ENCODE measurements around the gene TM7SF3. TPM values are rescaled to one million over a fixed set of nuclear protein-coding genes. Genes with fewer than 3 reads are reported as not detected.

The TM7SF3 gene
- polyA plus RNA-seq, 1 experiment = 75.2 TPM

- no peak for DNase-seq (ENCODE audit: low read depth)
- Histone ChIP-seq H3K4me3 (ENCODE audit: low read depth, low read length) (no peak overlapping the region), H3K36me3 (ENCODE audit: control insufficient read depth, insufficient read depth, low read length) (no peaks in the 10 kb centered on the region), H3K27me3 (ENCODE audit: control insufficient read depth, insufficient read depth, low read length) (no peaks in the 10 kb centered on the region)
- ChIA-PET POLR2A (no interaction called here), CTCF (no interaction called here)
- no peak for TF ChIP-seq CTCF (IDR thresholded peaks at IDR 0.05; ENCODE audit: insufficient read depth, low read depth, low read length)
Observed at GRCh38 chr12:26948309-26948708, 65.9 kb downstream of the TM7SF3 start.

GRCh38 chr12:26941215-26941594, 73.0 kb downstream of the TM7SF3 start:
- TF ChIP-seq CTCF (IDR thresholded peaks at IDR 0.05; ENCODE audit: insufficient read depth, low read depth, low read length) = no peak
- H3K4me3 ChIP-seq (ENCODE audit: low read depth, low read length) = no peak overlapping the region
- ChIA-PET CTCF (interaction anchor here (0.9 kb wide), 1 partner anchor 16 kb away, joined by 3 read pairs; no protein-coding TSS in a partner anchor), POLR2A (no interaction called here)
- no peak for DNase-seq (ENCODE audit: low read depth)
- no peaks in the 10 kb centered on the region for H3K27me3 ChIP-seq (ENCODE audit: control insufficient read depth, insufficient read depth, low read length)
- no peaks in the 10 kb centered on the region for H3K36me3 ChIP-seq (ENCODE audit: control insufficient read depth, insufficient read depth, low read length)

- no peak for TF ChIP-seq CTCF (IDR thresholded peaks at IDR 0.05; ENCODE audit: insufficient read depth, low read depth, low read length)
- H3K27me3 ChIP-seq (ENCODE audit: control insufficient read depth, insufficient read depth, low read length) = no peaks in the 10 kb centered on the region
- ChIA-PET CTCF (interaction anchor here (0.9 kb wide), 1 partner anchor 17 kb away, joined by 3 read pairs; no protein-coding TSS in a partner anchor), POLR2A (no interaction called here)
- H3K4me3 ChIP-seq (ENCODE audit: low read depth, low read length) = no peak overlapping the region
- H3K36me3 ChIP-seq (ENCODE audit: control insufficient read depth, insufficient read depth, low read length) = no peaks in the 10 kb centered on the region
- no peak for DNase-seq (ENCODE audit: low read depth)
Observed at GRCh38 chr12:26940516-26941214, 73.5 kb downstream of the TM7SF3 start.

- TF ChIP-seq CTCF (IDR thresholded peaks at IDR 0.05; ENCODE audit: insufficient read depth, low read depth, low read length) = no peak
- H3K36me3 ChIP-seq (ENCODE audit: control insufficient read depth, insufficient read depth, low read length) = no peaks in the 10 kb centered on the region
- no peaks in the 10 kb centered on the region for H3K27me3 ChIP-seq (ENCODE audit: control insufficient read depth, insufficient read depth, low read length)
- H3K4me3 ChIP-seq (ENCODE audit: low read depth, low read length) = peak overlapping the region; percentile 88
- POLR2A ChIA-PET = no interaction called here
- CTCF ChIA-PET = no interaction called here
- no peak for DNase-seq (ENCODE audit: low read depth)
Observed at GRCh38 chr12:26939953-26940352, 74.2 kb downstream of the TM7SF3 start.

GRCh38 chr12:26939192-26939832, 74.9 kb downstream of the TM7SF3 start:
- Histone ChIP-seq H3K27me3 (ENCODE audit: control insufficient read depth, insufficient read depth, low read length) (no peaks in the 10 kb centered on the region), H3K4me3 (ENCODE audit: low read depth, low read length) (peak overlapping the region; percentile 88), H3K36me3 (ENCODE audit: control insufficient read depth, insufficient read depth, low read length) (no peaks in the 10 kb centered on the region)
- no peak for TF ChIP-seq CTCF (IDR thresholded peaks at IDR 0.05; ENCODE audit: insufficient read depth, low read depth, low read length)
- ChIA-PET CTCF (interaction anchor here (1.0 kb wide), 1 partner anchor 76 kb away, joined by 4 read pairs; no protein-coding TSS in a partner anchor), POLR2A (no interaction called here)
- DNase-seq (ENCODE audit: low read depth) = no peak

Data from BJ (cell line).